Measurements from ENCODE around the gene FSIP1.

DNA sequence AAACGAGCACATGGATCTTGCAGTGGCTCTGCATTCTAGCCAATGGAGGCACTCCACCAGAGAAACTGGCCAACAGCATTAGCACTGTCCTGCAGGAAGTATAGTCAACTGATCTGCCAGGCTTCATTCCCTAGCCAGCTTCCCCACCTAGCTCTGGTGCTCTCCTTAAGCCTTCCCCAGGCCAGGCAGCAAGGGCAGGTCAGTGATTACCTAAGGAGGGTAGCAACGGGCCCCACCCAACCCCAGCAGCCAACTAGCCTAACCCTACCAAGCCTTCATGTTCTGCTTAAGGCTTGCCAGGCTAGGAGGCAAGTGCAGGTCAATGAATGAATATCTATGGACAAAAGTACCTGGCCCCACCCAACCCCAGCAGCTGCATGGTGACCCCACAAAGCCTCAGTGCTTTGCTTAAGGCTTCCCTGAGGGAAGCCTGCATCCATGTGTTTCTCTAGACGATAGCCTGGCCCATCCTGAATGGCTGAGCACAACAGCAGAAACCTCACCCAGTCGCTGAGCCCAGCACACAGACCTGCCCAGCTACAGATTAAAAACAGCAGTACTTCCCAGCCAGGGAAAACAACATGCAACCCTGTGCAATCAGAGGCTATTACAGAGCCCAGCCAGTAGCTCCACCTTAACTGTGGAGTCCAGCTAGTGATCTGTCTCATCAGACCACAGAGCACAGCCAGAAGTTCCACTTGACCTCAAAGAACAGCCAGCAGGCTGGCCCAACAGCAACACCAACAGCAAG is 173.3 kb downstream of the FSIP1 start:
- TF ChIP-seq POLR2A (IDR thresholded peaks at IDR 0.05) (no peak), CTCF (IDR thresholded peaks at IDR 0.05) (no peak)

Data from tibial nerve (tissue), 3 donors.